ENCODE data around the gene OPCML. TPM values are rescaled to one million over a fixed set of nuclear protein-coding genes. Genes with fewer than 3 reads are reported as not detected.

Gene OPCML
- total and polyA plus RNA-seq, 2 experiments from 2014 or later = 1.2 to 4.4 TPM

DNA sequence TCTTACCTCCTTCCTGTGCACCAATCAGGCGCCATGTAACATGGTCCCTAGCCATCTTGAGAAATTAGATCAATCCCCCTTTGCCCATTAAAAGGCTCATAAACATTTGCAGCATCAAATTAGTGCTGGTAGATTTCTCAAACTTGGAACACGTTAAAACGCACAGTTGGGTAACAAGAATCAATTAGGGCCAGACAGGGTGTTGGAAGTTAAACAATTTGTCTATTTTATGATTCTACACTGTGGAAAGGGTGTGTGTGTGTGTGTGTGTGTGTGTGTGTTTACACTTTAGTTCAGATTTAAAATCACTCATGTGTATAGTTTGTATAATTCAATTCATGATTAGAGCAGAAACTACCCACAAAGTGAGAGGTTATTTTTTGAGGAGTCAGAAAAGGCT lies 682.0 kb downstream of the OPCML start:
- Mint-ChIP-seq H3K4me1 (peaks cover 8% of the 10 kb centered on the region; the same call in 2 of the 3 replicates), H3K4me3 (no peak overlapping the region), H3K9me3 (peaks cover 6% of the 10 kb centered on the region), H3K27ac (no peak overlapping the region), H3K27me3 (ENCODE audit: insufficient read depth, low read depth, poor library complexity) (no peaks in the 10 kb centered on the region), H3K36me3 (ENCODE audit: low read depth) (peaks cover 4% of the 10 kb centered on the region)
- Histone ChIP-seq H3K27ac (ENCODE audit: low read depth) (no peak overlapping the region), H3K4me1 (ENCODE audit: insufficient read depth) (peaks cover 10% of the 10 kb centered on the region), H3K9me2 (ENCODE audit: insufficient read depth) (no peaks in the 10 kb centered on the region; the same call in 1 of the 2 replicates), H3K4me3 (no peak overlapping the region), H3K27me3 (ENCODE audit: insufficient read depth) (no peaks in the 10 kb centered on the region), H3K36me3 (ENCODE audit: insufficient read depth) (no peaks in the 10 kb centered on the region), H4K20me1 (replicated peaks; ENCODE audit: insufficient read depth) (no peaks in the 10 kb centered on the region), H3K79me2 (replicated peaks; ENCODE audit: insufficient read depth) (no peaks in the 10 kb centered on the region), H2AFZ (no peak overlapping the region), H3K4me2 (no peak overlapping the region), H3F3A (replicated peaks; ENCODE audit: low read depth) (no peaks in the 10 kb centered on the region)
- TF ChIP-seq CREB1 (CRISPR knock-in tag; IDR thresholded peaks at IDR 0.05; ENCODE audit: low read depth) = no peak
- TF ChIP-seq, protein P1, sequence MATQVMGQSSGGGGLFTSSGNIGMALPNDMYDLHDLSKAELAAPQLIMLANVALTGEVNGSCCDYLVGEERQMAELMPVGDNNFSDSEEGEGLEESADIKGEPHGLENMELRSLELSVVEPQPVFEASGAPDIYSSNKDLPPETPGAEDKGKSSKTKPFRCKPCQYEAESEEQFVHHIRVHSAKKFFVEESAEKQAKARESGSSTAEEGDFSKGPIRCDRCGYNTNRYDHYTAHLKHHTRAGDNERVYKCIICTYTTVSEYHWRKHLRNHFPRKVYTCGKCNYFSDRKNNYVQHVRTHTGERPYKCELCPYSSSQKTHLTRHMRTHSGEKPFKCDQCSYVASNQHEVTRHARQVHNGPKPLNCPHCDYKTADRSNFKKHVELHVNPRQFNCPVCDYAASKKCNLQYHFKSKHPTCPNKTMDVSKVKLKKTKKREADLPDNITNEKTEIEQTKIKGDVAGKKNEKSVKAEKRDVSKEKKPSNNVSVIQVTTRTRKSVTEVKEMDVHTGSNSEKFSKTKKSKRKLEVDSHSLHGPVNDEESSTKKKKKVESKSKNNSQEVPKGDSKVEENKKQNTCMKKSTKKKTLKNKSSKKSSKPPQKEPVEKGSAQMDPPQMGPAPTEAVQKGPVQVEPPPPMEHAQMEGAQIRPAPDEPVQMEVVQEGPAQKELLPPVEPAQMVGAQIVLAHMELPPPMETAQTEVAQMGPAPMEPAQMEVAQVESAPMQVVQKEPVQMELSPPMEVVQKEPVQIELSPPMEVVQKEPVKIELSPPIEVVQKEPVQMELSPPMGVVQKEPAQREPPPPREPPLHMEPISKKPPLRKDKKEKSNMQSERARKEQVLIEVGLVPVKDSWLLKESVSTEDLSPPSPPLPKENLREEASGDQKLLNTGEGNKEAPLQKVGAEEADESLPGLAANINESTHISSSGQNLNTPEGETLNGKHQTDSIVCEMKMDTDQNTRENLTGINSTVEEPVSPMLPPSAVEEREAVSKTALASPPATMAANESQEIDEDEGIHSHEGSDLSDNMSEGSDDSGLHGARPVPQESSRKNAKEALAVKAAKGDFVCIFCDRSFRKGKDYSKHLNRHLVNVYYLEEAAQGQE (IDR thresholded peaks at IDR 0.05; ENCODE audit: unreplicated experiment) = no peak
- TF ChIP-seq STAT1 (IDR thresholded peaks at IDR 0.05; ENCODE audit: unreplicated experiment) = no peak
- TF ChIP-seq, protein P2, sequence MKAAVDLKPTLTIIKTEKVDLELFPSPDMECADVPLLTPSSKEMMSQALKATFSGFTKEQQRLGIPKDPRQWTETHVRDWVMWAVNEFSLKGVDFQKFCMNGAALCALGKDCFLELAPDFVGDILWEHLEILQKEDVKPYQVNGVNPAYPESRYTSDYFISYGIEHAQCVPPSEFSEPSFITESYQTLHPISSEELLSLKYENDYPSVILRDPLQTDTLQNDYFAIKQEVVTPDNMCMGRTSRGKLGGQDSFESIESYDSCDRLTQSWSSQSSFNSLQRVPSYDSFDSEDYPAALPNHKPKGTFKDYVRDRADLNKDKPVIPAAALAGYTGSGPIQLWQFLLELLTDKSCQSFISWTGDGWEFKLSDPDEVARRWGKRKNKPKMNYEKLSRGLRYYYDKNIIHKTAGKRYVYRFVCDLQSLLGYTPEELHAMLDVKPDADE (IDR thresholded peaks at IDR 0.05) = no peak
- TF ChIP-seq, protein P3, sequence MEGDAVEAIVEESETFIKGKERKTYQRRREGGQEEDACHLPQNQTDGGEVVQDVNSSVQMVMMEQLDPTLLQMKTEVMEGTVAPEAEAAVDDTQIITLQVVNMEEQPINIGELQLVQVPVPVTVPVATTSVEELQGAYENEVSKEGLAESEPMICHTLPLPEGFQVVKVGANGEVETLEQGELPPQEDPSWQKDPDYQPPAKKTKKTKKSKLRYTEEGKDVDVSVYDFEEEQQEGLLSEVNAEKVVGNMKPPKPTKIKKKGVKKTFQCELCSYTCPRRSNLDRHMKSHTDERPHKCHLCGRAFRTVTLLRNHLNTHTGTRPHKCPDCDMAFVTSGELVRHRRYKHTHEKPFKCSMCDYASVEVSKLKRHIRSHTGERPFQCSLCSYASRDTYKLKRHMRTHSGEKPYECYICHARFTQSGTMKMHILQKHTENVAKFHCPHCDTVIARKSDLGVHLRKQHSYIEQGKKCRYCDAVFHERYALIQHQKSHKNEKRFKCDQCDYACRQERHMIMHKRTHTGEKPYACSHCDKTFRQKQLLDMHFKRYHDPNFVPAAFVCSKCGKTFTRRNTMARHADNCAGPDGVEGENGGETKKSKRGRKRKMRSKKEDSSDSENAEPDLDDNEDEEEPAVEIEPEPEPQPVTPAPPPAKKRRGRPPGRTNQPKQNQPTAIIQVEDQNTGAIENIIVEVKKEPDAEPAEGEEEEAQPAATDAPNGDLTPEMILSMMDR (conservative IDR thresholded peaks at IDR 0.05; ENCODE audit: low read depth in 2 of 2) = no peak
- no peak for TF ChIP-seq JUNB (IDR thresholded peaks at IDR 0.05; ENCODE audit: unreplicated experiment)
- no peak for TF ChIP-seq ZNF331 (CRISPR knock-in tag; IDR thresholded peaks at IDR 0.05; ENCODE audit: low read depth)
- TF ChIP-seq, protein P4, sequence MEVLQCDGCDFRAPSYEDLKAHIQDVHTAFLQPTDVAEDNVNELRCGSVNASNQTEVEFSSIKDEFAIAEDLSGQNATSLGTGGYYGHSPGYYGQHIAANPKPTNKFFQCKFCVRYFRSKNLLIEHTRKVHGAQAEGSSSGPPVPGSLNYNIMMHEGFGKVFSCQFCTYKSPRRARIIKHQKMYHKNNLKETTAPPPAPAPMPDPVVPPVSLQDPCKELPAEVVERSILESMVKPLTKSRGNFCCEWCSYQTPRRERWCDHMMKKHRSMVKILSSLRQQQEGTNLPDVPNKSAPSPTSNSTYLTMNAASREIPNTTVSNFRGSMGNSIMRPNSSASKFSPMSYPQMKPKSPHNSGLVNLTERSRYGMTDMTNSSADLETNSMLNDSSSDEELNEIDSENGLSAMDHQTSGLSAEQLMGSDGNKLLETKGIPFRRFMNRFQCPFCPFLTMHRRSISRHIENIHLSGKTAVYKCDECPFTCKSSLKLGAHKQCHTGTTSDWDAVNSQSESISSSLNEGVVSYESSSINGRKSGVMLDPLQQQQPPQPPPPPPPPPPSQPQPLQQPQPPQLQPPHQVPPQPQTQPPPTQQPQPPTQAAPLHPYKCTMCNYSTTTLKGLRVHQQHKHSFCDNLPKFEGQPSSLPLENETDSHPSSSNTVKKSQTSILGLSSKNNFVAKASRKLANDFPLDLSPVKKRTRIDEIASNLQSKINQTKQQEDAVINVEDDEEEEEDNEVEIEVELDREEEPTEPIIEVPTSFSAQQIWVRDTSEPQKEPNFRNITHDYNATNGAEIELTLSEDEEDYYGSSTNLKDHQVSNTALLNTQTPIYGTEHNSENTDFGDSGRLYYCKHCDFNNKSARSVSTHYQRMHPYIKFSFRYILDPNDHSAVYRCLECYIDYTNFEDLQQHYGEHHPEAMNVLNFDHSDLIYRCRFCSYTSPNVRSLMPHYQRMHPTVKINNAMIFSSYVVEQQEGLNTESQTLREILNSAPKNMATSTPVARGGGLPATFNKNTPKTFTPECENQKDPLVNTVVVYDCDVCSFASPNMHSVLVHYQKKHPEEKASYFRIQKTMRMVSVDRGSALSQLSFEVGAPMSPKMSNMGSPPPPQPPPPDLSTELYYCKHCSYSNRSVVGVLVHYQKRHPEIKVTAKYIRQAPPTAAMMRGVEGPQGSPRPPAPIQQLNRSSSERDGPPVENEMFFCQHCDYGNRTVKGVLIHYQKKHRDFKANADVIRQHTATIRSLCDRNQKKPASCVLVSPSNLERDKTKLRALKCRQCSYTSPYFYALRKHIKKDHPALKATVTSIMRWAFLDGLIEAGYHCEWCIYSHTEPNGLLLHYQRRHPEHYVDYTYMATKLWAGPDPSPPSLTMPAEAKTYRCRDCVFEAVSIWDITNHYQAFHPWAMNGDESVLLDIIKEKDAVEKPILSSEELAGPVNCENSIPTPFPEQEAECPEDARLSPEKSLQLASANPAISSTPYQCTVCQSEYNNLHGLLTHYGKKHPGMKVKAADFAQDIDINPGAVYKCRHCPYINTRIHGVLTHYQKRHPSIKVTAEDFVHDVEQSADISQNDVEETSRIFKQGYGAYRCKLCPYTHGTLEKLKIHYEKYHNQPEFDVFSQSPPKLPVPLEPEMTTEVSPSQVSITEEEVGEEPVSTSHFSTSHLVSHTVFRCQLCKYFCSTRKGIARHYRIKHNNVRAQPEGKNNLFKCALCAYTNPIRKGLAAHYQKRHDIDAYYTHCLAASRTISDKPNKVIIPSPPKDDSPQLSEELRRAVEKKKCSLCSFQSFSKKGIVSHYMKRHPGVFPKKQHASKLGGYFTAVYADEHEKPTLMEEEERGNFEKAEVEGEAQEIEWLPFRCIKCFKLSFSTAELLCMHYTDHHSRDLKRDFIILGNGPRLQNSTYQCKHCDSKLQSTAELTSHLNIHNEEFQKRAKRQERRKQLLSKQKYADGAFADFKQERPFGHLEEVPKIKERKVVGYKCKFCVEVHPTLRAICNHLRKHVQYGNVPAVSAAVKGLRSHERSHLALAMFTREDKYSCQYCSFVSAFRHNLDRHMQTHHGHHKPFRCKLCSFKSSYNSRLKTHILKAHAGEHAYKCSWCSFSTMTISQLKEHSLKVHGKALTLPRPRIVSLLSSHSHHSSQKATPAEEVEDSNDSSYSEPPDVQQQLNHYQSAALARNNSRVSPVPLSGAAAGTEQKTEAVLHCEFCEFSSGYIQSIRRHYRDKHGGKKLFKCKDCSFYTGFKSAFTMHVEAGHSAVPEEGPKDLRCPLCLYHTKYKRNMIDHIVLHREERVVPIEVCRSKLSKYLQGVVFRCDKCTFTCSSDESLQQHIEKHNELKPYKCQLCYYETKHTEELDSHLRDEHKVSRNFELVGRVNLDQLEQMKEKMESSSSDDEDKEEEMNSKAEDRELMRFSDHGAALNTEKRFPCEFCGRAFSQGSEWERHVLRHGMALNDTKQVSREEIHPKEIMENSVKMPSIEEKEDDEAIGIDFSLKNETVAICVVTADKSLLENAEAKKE (CRISPR knock-in tag; IDR thresholded peaks at IDR 0.05) = no peak
- TF ChIP-seq POLR2AphosphoS5 (IDR thresholded peaks at IDR 0.05; ENCODE audit: low read depth) = no peak
- no peak for TF ChIP-seq EZH2 (IDR thresholded peaks at IDR 0.05; ENCODE audit: low read depth, unreplicated experiment)
- TF ChIP-seq EZH2phosphoT487 (IDR thresholded peaks at IDR 0.05; ENCODE audit: unreplicated experiment) = no peak
- ATAC-seq (no peak), DNase-seq (ENCODE audit: low spot score) (no peak)

All from GM23338 (cell line).